KBM-7 (cell line): ENCODE data around the gene NEK6.
A peak's percentile ranks its signal among the peaks of the same experiment; 100 is the strongest.

Experiments used
- DNase-seq: peaks from one replicate; pipeline ENCODE4 v3.0.0-alpha.2; 2015
- in situ Hi-C: fragments of 300-500 bp; cut with MboI; formaldehyde crosslinking; loops from 2 replicates; pipeline ENCODE4 v1.14.3; 2020; ENCODE audit warnings: low sequenced_read_pairs, low pct_unique_long_range_greater_than_20kb, mixed read lengths

NEK6 gene

GRCh38 chr9:124272979-124273378 is 15.2 kb downstream of the NEK6 start:
- DNase-seq: no peak
- in situ Hi-C loops: no loop called here

- no peak for DNase-seq
- in situ Hi-C loops: no loop called here
These were observed 15.8 kb downstream of the NEK6 start for GRCh38 chr9:124273427-124274160.

- in situ Hi-C loops: no loop called here
- DNase-seq: no peak
These were observed 16.5 kb downstream of the NEK6 start for GRCh38 chr9:124274226-124274625.

GRCh38 chr9:124274738-124275137 is 17.0 kb downstream of the NEK6 start:
- DNase-seq: no peak
- in situ Hi-C loops: no loop called here

GRCh38 chr9:124277420-124277819 is 19.7 kb downstream of the NEK6 start:
- in situ Hi-C loops: no loop called here
- DNase-seq: no peak

- peak; percentile 38 for DNase-seq
- in situ Hi-C loops: no loop called here
These were observed 20.3 kb downstream of the NEK6 start for GRCh38 chr9:124278054-124278540.

- no peak for DNase-seq
- in situ Hi-C loops: no loop called here
These were observed 21.9 kb downstream of the NEK6 start for GRCh38 chr9:124279531-124280175.

- DNase-seq: no peak
- in situ Hi-C loops: no loop called here
These were observed 22.5 kb downstream of the NEK6 start for GRCh38 chr9:124280176-124280691.

GRCh38 chr9:124281931-124282371 is 24.2 kb downstream of the NEK6 start:
- in situ Hi-C loops: no loop called here
- DNase-seq: no peak

- peak; percentile 84 for DNase-seq
These were observed 24.9 kb downstream of the NEK6 start for GRCh38 chr9:124282442-124283227.

GRCh38 chr9:124283228-124283814 is 25.6 kb downstream of the NEK6 start:
- in situ Hi-C loops: no loop called here
- DNase-seq: peak; percentile 39

More at GRCh38 chr9:124282442-124283227, 24.9 kb downstream of the NEK6 start:
- in situ Hi-C loops: no loop called here

GRCh38 chr9:124284237-124284831 is 26.6 kb downstream of the NEK6 start:
- in situ Hi-C loops: no loop called here
- no peak for DNase-seq

- in situ Hi-C loops: no loop called here
- DNase-seq: no peak
These were observed 27.2 kb downstream of the NEK6 start for GRCh38 chr9:124284940-124285441.

GRCh38 chr9:124285490-124285889 is 27.7 kb downstream of the NEK6 start:
- no peak for DNase-seq
- in situ Hi-C loops: no loop called here

GRCh38 chr9:124285903-124286291 is 28.1 kb downstream of the NEK6 start:
- peak; percentile 88 for DNase-seq
- in situ Hi-C loops: no loop called here

GRCh38 chr9:124286292-124286931 is 28.7 kb downstream of the NEK6 start:
- in situ Hi-C loops: no loop called here
- no peak for DNase-seq

- no peak for DNase-seq
- in situ Hi-C loops: no loop called here
These were observed 32.4 kb downstream of the NEK6 start for GRCh38 chr9:124290053-124290591.
